Endothelial cell of umbilical vein (primary cell): ENCODE results near the gene PUM2. TPM values are rescaled to one million over a fixed set of nuclear protein-coding genes. Genes with fewer than 3 reads are reported as not detected.

Experiments
- BruUV-seq: library from RNA; stranded (reverse); fragments of 400-500 nt; replicated peaks from 2 replicates; lab custom pipeline; 2021; lab: Mats Ljungman, UMichigan
- CTCF ChIA-PET: fragments of 300-600, 350-600 bp; sonication (Branson Sonifier 250); formaldehyde crosslinking; loops from one replicate; lab custom pipeline; 2021; ENCODE audit warnings: antibody characterized with exemption, inconsistent platforms; lab: Charles Lee
- POLR2A ChIA-PET: fragments of 300-600, 350-600 bp; sonication (Branson Sonifier 250); formaldehyde crosslinking; loops from one replicate; lab custom pipeline; 2021; ENCODE audit warnings: antibody characterized with exemption, inconsistent platforms; lab: Charles Lee
- DNase-seq: peaks from one replicate; pipeline ENCODE4 v3.0.0-alpha.2; 2011; ENCODE audit warnings: low read depth, low spot score
- FAIRE-seq: peaks from 2 replicates; lab custom pipeline; 2011; peaks lifted over from hg19 to GRCh38; lab: Jason Lieb, UNC
- H2AFZ ChIP-seq: 2 replicates; pipeline ENCODE4 v1.6.0; 2012; ENCODE audit warnings: low read depth, low read length, control low read depth, inconsistent platforms
- H3K27ac ChIP-seq: 2 replicates; pipeline ENCODE4 v1.5.1; 2011; ENCODE audit warnings: low read depth, mild to moderate bottlenecking, control low read depth, low read length, moderate library complexity; ENCODE audit not compliant: insufficient read depth
- H3K27me3 ChIP-seq, 2 experiments: 2 replicates each; pipeline versions ENCODE4 v1.6.0 to v1.6.1; 2011; ENCODE audit warnings: low read length in 2 of 2, mixed read lengths in 1 of 2; ENCODE audit not compliant: control insufficient read depth in 2 of 2, insufficient read depth in 2 of 2
- H3K36me3 ChIP-seq, 2 experiments: 2 replicates in 1 of 2; 3 replicates in 1 of 2; pipeline ENCODE4 v1.5.1; 2011; ENCODE audit warnings: low read length in 2 of 2, mild to moderate bottlenecking in 1 of 2, moderate library complexity in 1 of 2; ENCODE audit not compliant: control insufficient read depth in 2 of 2, insufficient read depth in 2 of 2; ENCODE audit errors: extremely low read depth in 1 of 2
- H3K4me1 ChIP-seq: 3 replicates; pipeline ENCODE4 v1.5.1; 2011; ENCODE audit warnings: mild to moderate bottlenecking, low read length; ENCODE audit not compliant: control insufficient read depth, insufficient read depth; ENCODE audit errors: extremely low read depth
- H3K4me2 ChIP-seq: 2 replicates; pipeline ENCODE4 v1.6.1; 2011; ENCODE audit warnings: low read length, control low read depth, mixed read lengths; ENCODE audit not compliant: insufficient read depth
- H3K4me3 ChIP-seq, 3 experiments: fragments of 200-600 bp in 1 of 3; sonication (generic), shearing (Covaris generic) in 1 of 3; replicated peaks in 1 of 3; 2 replicates each; pipeline ENCODE4 v1.5.1; 2011 to 2016; ENCODE audit warnings: control low read depth in 3 of 3, low read length in 3 of 3, mild to moderate bottlenecking in 2 of 3, inconsistent platforms in 1 of 3, low read depth in 1 of 3, moderate library complexity in 1 of 3; ENCODE audit not compliant: insufficient read depth in 1 of 3
- H3K79me2 ChIP-seq: 2 replicates; pipeline ENCODE4 v1.6.0; 2012; ENCODE audit warnings: low read length, inconsistent platforms; ENCODE audit not compliant: control insufficient read depth, insufficient read depth
- H3K9ac ChIP-seq: replicated peaks from 2 replicates; pipeline ENCODE3; 2011; ENCODE audit warnings: low read length, control low read depth; ENCODE audit not compliant: insufficient read depth; ENCODE audit errors: extremely low read depth
- H3K9me1 ChIP-seq: replicated peaks from 3 replicates; pipeline ENCODE4 v1.6.0; 2011; ENCODE audit warnings: mild to moderate bottlenecking, low read length; ENCODE audit not compliant: control insufficient read depth, insufficient read depth; ENCODE audit errors: extremely low read depth
- H3K9me3 ChIP-seq: replicated peaks from 2 replicates; pipeline ENCODE4 v1.5.1; 2012; ENCODE audit warnings: low read length, inconsistent platforms; ENCODE audit not compliant: control insufficient read depth, insufficient read depth
- H4K20me1 ChIP-seq: replicated peaks from 2 replicates; pipeline ENCODE3; 2011; ENCODE audit warnings: mild to moderate bottlenecking, low read length; ENCODE audit not compliant: control insufficient read depth, insufficient read depth; ENCODE audit errors: extremely low read depth
- CTCF ChIP-seq, 2 donors: IDR thresholded peaks; 1 replicate in 1 of 2; 2 replicates in 1 of 2; pipeline ENCODE4 v1.5.1; 2011; ENCODE audit warnings: low read length in 2 of 2, mild to moderate bottlenecking in 2 of 2, moderate library complexity in 2 of 2, control low read depth in 1 of 2, inconsistent platforms in 1 of 2, low read depth in 1 of 2; ENCODE audit not compliant: insufficient read depth in 1 of 2; ENCODE audit errors: extremely low read depth in 1 of 2
- EZH2 ChIP-seq: IDR thresholded peaks from 2 replicates; pipeline ENCODE4 v1.6.1; 2012; ENCODE audit warnings: borderline replicate concordance, low read depth, mild to moderate bottlenecking, moderate library complexity, low read length, inconsistent platforms; ENCODE audit not compliant: severe bottlenecking
- FOS ChIP-seq: IDR thresholded peaks from 2 replicates; pipeline ENCODE4 v1.6.1; 2011; ENCODE audit warnings: mild to moderate bottlenecking, low read length, moderate library complexity, borderline replicate concordance; ENCODE audit not compliant: insufficient read depth
- GATA2 ChIP-seq: IDR thresholded peaks from 2 replicates; pipeline ENCODE4 v1.7.0; 2011; ENCODE audit warnings: low read depth, mild to moderate bottlenecking, moderate library complexity, mixed read lengths, low read length; ENCODE audit not compliant: insufficient read length, insufficient read depth
- JUN ChIP-seq: IDR thresholded peaks from 2 replicates; pipeline ENCODE4 v1.6.1; 2011; ENCODE audit warnings: borderline replicate concordance, low read depth; ENCODE audit not compliant: insufficient read length, insufficient read depth
- MAX ChIP-seq: IDR thresholded peaks from 2 replicates; pipeline ENCODE4 v1.6.1; 2011; ENCODE audit not compliant: insufficient read depth, insufficient read length
- MYC ChIP-seq: IDR thresholded peaks from one replicate; pipeline ENCODE4 v1.6.1; 2011; ENCODE audit warnings: mild to moderate bottlenecking, low read depth, low read length
- POLR2A ChIP-seq: IDR thresholded peaks from 2 replicates; pipeline ENCODE4 v1.6.1; 2012; ENCODE audit warnings: low read depth, mild to moderate bottlenecking, control low read depth, low read length
- POLR2AphosphoS5 ChIP-seq: IDR thresholded peaks from 2 replicates; pipeline ENCODE4 v1.6.1; 2012; ENCODE audit warnings: low read depth, mild to moderate bottlenecking, control low read depth, low read length, moderate library complexity; ENCODE audit not compliant: insufficient read depth
- dilution Hi-C: fragments of 300-500 bp; cut with MboI; formaldehyde crosslinking; loops from one replicate; pipeline ENCODE4 v1.15.0; 2019; ENCODE audit warnings: low sequenced_read_pairs; ENCODE audit not compliant: extremely low pct_ligation_motif_present
- intact Hi-C: fragments of 100-400 bp; cut with micrococcal nuclease; formaldehyde crosslinking; loops from one replicate; pipeline ENCODE4 v1.10.0; 2022
- polyA plus RNA-seq, 4 experiments: library from polyadenylated mRNA; depleted of rRNA in 3 of 4; stranded (reverse) in 3 of 4; unstranded in 1 of 4; fragments of >200 nt; gene quantifications; 2 replicates each; pipeline versions ENCODE4 v1.2.1 to v1.2.3, GENCODE V29; 2011 to 2012; ENCODE audit warnings: missing spikeins in 1 of 4
- total RNA-seq: library from RNA; stranded (reverse); gene quantifications from 2 replicates; pipeline ENCODE4 v1.2.3, GENCODE V29; 2021

PUM2 gene
- total and polyA plus RNA-seq, 2 donors (not counting 3 experiments of a cell fraction or from before 2014, with no cell fraction given), result 32.9 to 83.7 TPM

- no peak overlapping the region for H3K4me2 ChIP-seq
- POLR2A ChIA-PET, result interaction anchor here (0.5 kb wide), 1 partner anchor 114 kb away, joined by 3 read pairs; no protein-coding TSS in a partner anchor
- H3K9ac ChIP-seq, result no peak overlapping the region
- no peaks in the 10 kb centered on the region for H3K36me3 ChIP-seq
- intact Hi-C loops, result no loop called here
- H2AFZ ChIP-seq, result no peak overlapping the region
- no peak for DNase-seq
- FAIRE-seq, result no peak
- H3K9me1 ChIP-seq, result no peaks in the 10 kb centered on the region
- no peaks in the 10 kb centered on the region for H3K79me2 ChIP-seq
- CTCF ChIA-PET, result interaction anchor here (1.3 to 3.9 kb wide), 3 partner anchors 10 to 242 kb away, joined by 3 to 12 read pairs (median 11); no protein-coding TSS in a partner anchor
- H3K4me1 ChIP-seq, result no peaks in the 10 kb centered on the region
- dilution Hi-C loops, result no loop called here
- no peak overlapping the region for H3K27ac ChIP-seq
- H3K27me3 ChIP-seq, result peaks cover 24 to 27% of the 10 kb centered on the region in 2 experiments
- BruUV-seq, result no TSS peak
- no peak overlapping the region for H3K4me3 ChIP-seq
- no peaks in the 10 kb centered on the region for H4K20me1 ChIP-seq
- no peak for TF ChIP-seq GATA2
- TF ChIP-seq JUN, result no peak
- no peak for TF ChIP-seq POLR2A
- no peak for TF ChIP-seq EZH2
- no peak for TF ChIP-seq MYC
- TF ChIP-seq POLR2AphosphoS5, result no peak
- no peak for TF ChIP-seq MAX
- no peak for TF ChIP-seq FOS
- no peak for TF ChIP-seq CTCF (IDR thresholded peaks at IDR 0.05; ENCODE audit: extremely low read depth in 1 of 2, insufficient read depth in 1 of 2, low read depth in 1 of 2, low read length in 2 of 2)
- no peaks in the 10 kb centered on the region for H3K9me3 ChIP-seq
Observed at GRCh38 chr2:20400306-20400705, 49.7 kb upstream of the PUM2 start.
